Measurements from ENCODE around the gene PRRX2. TPM values are rescaled to one million over a fixed set of nuclear protein-coding genes. Genes with fewer than 3 reads are reported as not detected.

PRRX2 gene
- total RNA-seq, 1 donor from 2014 or later = 43.7 TPM

GRCh38 chr9:129671519-129671918, 6.1 kb downstream of the PRRX2 start:
- H3K27me3 ChIP-seq = no peaks in the 10 kb centered on the region

DNA sequence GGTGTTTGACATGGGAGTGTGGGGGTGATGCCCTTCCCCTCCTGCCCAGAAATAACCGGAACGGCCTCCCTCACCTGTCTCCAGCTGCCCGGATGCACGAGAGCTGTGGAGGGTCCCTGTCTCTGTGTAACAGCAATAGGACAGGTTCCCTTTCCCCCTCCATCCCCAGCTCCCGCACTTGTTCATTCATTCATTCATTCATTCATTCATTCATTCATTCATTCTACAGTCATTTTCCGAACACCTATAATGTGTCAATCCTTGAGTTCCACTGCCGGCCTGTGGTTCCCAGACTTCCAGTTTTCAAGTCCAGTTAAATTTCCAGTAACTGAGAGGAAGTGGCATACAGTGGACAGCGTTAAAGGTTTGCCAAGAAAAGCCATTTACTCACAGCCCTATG, 7.3 kb downstream of the PRRX2 start:
- no peak overlapping the region for H3K4me3 ChIP-seq
- intact Hi-C loops (cut with DNase I) = no loop called here
- TF ChIP-seq CTCF (IDR thresholded peaks at IDR 0.05) = no peak
- no peak for TF ChIP-seq POLR2A (IDR thresholded peaks at IDR 0.05)
- TF ChIP-seq POLR2AphosphoS5 (IDR thresholded peaks at IDR 0.05; ENCODE audit: insufficient read depth in 1 of 2, low read depth in 1 of 2) = no peak
- H3K27ac ChIP-seq = peak overlapping the region; percentile 58
- no peaks in the 10 kb centered on the region for H3K9me3 ChIP-seq
- H3K27me3 ChIP-seq = no peaks in the 10 kb centered on the region
- no peaks in the 10 kb centered on the region for H3K36me3 ChIP-seq
- peaks cover 61% of the 10 kb centered on the region for H3K4me1 ChIP-seq
- no peak for DNase-seq (ENCODE audit: extremely low spot score in 2 of 2)

More at GRCh38 chr9:129671519-129671918, 6.1 kb downstream of the PRRX2 start:
- Histone ChIP-seq H3K4me3 (no peak overlapping the region), H3K9me3 (no peaks in the 10 kb centered on the region), H3K4me1 (peaks cover 65% of the 10 kb centered on the region), H3K36me3 (no peaks in the 10 kb centered on the region), H3K27ac (peak overlapping the region; percentile 58)
- no peak for DNase-seq (ENCODE audit: extremely low spot score in 2 of 2)
- no peak for TF ChIP-seq POLR2AphosphoS5 (IDR thresholded peaks at IDR 0.05; ENCODE audit: insufficient read depth in 1 of 2, low read depth in 1 of 2)
- TF ChIP-seq POLR2A (IDR thresholded peaks at IDR 0.05) = no peak
- no peak for TF ChIP-seq CTCF (IDR thresholded peaks at IDR 0.05)
- intact Hi-C loops (cut with DNase I) = no loop called here

- H3K27me3 ChIP-seq = no peaks in the 10 kb centered on the region
- H3K4me1 ChIP-seq = peaks cover 61% of the 10 kb centered on the region
- H3K9me3 ChIP-seq = no peaks in the 10 kb centered on the region
- no peak overlapping the region for H3K4me3 ChIP-seq
- H3K36me3 ChIP-seq = no peaks in the 10 kb centered on the region
- intact Hi-C loops (cut with DNase I) = no loop called here
- no peak for DNase-seq (ENCODE audit: extremely low spot score in 2 of 2)
- H3K27ac ChIP-seq = no peak overlapping the region
- TF ChIP-seq CTCF (IDR thresholded peaks at IDR 0.05) (no peak), POLR2A (IDR thresholded peaks at IDR 0.05) (no peak), POLR2AphosphoS5 (IDR thresholded peaks at IDR 0.05; ENCODE audit: insufficient read depth in 1 of 2, low read depth in 1 of 2) (no peak)
These were observed 8.2 kb downstream of the PRRX2 start for GRCh38 chr9:129673602-129674001.

- peaks cover 67% of the 10 kb centered on the region for H3K4me1 ChIP-seq
- H3K27me3 ChIP-seq = no peaks in the 10 kb centered on the region
- no peaks in the 10 kb centered on the region for H3K9me3 ChIP-seq
- H3K4me3 ChIP-seq = no peak overlapping the region
- TF ChIP-seq CTCF (IDR thresholded peaks at IDR 0.05) (no peak), POLR2A (IDR thresholded peaks at IDR 0.05) (no peak), POLR2AphosphoS5 (IDR thresholded peaks at IDR 0.05; ENCODE audit: insufficient read depth in 1 of 2, low read depth in 1 of 2) (no peak)
- peak overlapping the region; percentile 92 for H3K27ac ChIP-seq
- intact Hi-C loops (cut with DNase I) = no loop called here
- no peaks in the 10 kb centered on the region for H3K36me3 ChIP-seq
- DNase-seq (ENCODE audit: extremely low spot score in 2 of 2) = no peak
These were observed 8.8 kb downstream of the PRRX2 start for GRCh38 chr9:129674229-129674628.

DNA sequence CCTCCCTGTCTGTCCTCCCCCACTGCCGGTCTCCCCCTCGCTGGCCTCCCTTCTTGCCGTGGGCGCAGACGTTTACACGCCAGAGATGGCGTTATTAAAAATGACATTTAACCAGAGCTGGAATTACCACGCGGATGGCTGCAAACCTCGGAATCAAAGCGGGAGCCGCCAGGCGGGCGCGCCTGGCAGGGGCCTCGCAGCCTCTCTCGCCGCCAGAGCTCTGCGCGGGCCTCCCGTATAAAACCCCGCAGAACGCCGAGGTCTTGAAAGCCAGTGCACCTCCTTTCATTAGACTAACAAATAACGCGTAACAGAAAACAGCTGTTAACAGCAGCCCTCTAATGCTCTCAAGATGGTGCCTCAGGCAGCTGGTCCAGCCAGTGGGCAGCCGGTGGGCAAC, 10.2 kb downstream of the PRRX2 start:
- no peak for DNase-seq (ENCODE audit: extremely low spot score in 2 of 2)
- intact Hi-C loops (cut with DNase I) = no loop called here
- Histone ChIP-seq H3K36me3 (no peaks in the 10 kb centered on the region), H3K27me3 (no peaks in the 10 kb centered on the region), H3K27ac (peak overlapping the region; percentile 92), H3K9me3 (no peaks in the 10 kb centered on the region), H3K4me1 (peaks cover 65% of the 10 kb centered on the region), H3K4me3 (peak overlapping the region in 1 of 2 donors; percentile 17)
- TF ChIP-seq POLR2AphosphoS5 (IDR thresholded peaks at IDR 0.05; ENCODE audit: insufficient read depth in 1 of 2, low read depth in 1 of 2) (peak in 1 of 2 donors; percentile 10), POLR2A (IDR thresholded peaks at IDR 0.05) (no peak)
